ENCODE data around the gene NALCN.

DNA sequence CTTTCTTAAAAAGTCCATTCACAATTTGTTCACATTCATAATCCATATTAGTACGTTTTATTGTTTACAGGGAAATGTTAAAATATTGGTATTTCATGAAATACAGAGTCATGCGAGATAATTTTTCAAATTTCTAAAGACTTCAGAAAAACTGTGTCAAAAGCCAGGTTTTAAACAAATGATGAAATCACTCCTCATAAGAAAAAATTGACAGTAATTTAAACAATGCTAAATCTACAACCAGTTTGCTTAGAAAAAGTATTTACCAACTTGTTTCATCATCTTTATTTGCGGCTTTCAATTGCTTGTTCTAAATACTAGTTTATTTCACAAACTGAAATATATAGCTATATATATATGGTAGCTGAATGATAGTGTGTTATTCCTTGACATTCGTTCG, 1.2 kb upstream of the NALCN start:
- TF ChIP-seq POLR2A (IDR thresholded peaks at IDR 0.05), result no peak
- TF ChIP-seq, protein P1, sequence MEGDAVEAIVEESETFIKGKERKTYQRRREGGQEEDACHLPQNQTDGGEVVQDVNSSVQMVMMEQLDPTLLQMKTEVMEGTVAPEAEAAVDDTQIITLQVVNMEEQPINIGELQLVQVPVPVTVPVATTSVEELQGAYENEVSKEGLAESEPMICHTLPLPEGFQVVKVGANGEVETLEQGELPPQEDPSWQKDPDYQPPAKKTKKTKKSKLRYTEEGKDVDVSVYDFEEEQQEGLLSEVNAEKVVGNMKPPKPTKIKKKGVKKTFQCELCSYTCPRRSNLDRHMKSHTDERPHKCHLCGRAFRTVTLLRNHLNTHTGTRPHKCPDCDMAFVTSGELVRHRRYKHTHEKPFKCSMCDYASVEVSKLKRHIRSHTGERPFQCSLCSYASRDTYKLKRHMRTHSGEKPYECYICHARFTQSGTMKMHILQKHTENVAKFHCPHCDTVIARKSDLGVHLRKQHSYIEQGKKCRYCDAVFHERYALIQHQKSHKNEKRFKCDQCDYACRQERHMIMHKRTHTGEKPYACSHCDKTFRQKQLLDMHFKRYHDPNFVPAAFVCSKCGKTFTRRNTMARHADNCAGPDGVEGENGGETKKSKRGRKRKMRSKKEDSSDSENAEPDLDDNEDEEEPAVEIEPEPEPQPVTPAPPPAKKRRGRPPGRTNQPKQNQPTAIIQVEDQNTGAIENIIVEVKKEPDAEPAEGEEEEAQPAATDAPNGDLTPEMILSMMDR (IDR thresholded peaks at IDR 0.05 in 4 of 5, conservative IDR thresholded peaks at IDR 0.05 in 1 of 5), result no peak

All from gastrocnemius medialis (tissue), 4 donors.